Subcutaneous abdominal adipose tissue (tissue), 5 donors: Measurements from ENCODE around the gene RASSF3.
"Not testable (repeated sequence)": the region's sequence is repeated elsewhere in the genome, so short reads cannot be mapped to it uniquely, and the experiment has no call there.

Experiments used
- H3K27ac ChIP-seq: one replicate; pipeline ENCODE4 v1.7.0; 2013; ENCODE audit warnings: low read depth, mild to moderate bottlenecking, inconsistent platforms, low read length, moderate library complexity
- H3K27me3 ChIP-seq, 5 donors: one replicate each; pipeline ENCODE4 v1.7.0; 2013; ENCODE audit warnings: low read length in 5 of 5, inconsistent platforms in 1 of 5; ENCODE audit not compliant: control insufficient read depth in 5 of 5, insufficient read depth in 4 of 5
- H3K36me3 ChIP-seq, 5 donors: one replicate each; pipeline ENCODE4 v1.7.0; 2013; ENCODE audit warnings: low read length in 5 of 5; ENCODE audit not compliant: control insufficient read depth in 5 of 5, insufficient read depth in 5 of 5
- H3K4me1 ChIP-seq, 5 donors: one replicate each; pipeline ENCODE4 v1.7.0; 2013; ENCODE audit warnings: low read length in 5 of 5, mild to moderate bottlenecking in 3 of 5, moderate library complexity in 1 of 5; ENCODE audit not compliant: control insufficient read depth in 5 of 5, insufficient read depth in 5 of 5
- H3K4me3 ChIP-seq, 5 donors: one replicate each; pipeline ENCODE4 v1.7.0; 2013; ENCODE audit warnings: low read length in 5 of 5, low read depth in 1 of 5
- H3K9ac ChIP-seq, 5 donors: one replicate each; pipeline ENCODE4 v1.7.0; 2013; ENCODE audit warnings: low read length in 5 of 5, mild to moderate bottlenecking in 4 of 5, moderate library complexity in 3 of 5
- H3K9me3 ChIP-seq, 5 donors: one replicate each; pipeline ENCODE4 v1.7.0; 2013; ENCODE audit warnings: low read length in 5 of 5; ENCODE audit not compliant: control insufficient read depth in 5 of 5
- donor health status: healthy.
- donor health status: healthy.
- donor health status: healthy.
- donor health status: healthy.
- donor health status: healthy.

Gene RASSF3

DNA sequence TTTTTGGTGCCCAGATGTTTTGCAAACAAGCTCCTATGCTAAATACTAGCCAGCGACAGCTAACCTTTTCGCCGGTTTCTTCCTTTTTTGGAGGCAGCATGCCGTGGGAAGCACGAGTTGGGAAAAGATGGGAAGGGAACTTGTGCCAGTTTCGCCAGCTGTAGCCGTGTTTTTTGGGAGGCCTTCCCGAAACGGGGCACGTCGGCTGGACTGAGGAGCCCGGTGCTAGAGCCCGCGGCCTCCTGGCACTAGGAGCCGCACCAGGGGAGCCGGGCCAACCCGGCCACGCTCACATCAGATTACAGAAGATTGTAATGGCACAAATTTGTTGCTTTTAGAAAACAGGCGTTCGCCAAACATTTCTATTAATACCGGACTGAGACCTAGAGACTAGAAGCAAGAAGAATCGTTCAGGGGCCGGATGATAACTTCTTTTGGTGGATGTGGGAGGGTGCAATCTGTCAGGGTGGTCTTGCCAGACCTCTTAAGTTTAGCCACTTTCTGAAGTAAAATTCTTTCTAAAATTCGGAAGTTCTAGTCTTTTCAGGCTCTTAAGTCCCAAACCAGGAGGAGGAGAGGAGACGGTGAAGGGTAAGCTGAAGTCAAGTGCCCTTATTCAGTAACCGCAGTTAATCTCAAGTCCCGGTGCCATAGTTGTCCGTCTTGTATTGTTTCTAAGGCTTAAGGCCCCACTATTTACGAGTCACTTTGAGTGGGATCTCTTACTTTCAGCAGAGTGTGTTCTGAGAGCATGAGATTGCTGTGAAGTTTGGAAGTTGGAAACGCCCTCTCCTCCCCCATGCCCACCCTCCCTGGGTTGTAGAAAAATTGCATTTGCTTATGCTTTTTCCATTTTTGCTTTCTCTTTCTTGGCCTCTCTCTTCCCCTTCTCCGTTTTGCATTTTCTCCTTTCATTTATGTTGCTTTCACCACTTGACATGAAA lies 1.3 kb downstream of the RASSF3 start:
- H3K4me3 ChIP-seq = peak overlapping the region; percentile 81 to 87 (median 85)
- H3K36me3 ChIP-seq = no peaks in the 10 kb centered on the region
- H3K27ac ChIP-seq = peak overlapping the region; percentile 94
- H3K4me1 ChIP-seq = peaks cover 6 to 51% (median 47%) of the 10 kb centered on the region in 5 donors
- peak overlapping the region; percentile 83 to 95 (median 84) for H3K9ac ChIP-seq
- H3K9me3 ChIP-seq = no peaks in the 10 kb centered on the region
- no peaks in the 10 kb centered on the region for H3K27me3 ChIP-seq

DNA sequence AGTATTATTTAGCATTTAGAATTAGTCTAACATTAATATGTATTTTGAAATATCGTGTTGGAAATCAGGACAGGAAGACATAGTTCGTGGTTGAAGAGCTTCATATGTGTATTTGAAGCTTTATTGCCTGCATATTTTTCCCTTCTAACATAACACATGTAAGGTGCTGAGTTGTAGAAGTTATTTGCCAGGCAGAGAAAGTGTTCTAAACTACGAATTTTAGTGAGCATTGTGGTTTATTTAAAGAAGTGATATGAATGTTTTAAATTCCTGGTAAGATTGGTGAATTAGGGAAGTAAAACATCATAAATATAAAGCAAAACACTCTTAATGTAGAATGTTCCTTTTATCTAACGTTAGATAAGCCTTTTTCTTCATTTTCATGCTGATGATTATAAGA lies 2.5 kb downstream of the RASSF3 start:
- no peaks in the 10 kb centered on the region for H3K9me3 ChIP-seq
- peak overlapping the region in 1 of 5 donors; percentile 53 for H3K9ac ChIP-seq
- H3K36me3 ChIP-seq = no peaks in the 10 kb centered on the region
- H3K4me1 ChIP-seq = peaks cover 6 to 62% (median 58%) of the 10 kb centered on the region in 5 donors
- H3K27me3 ChIP-seq = no peaks in the 10 kb centered on the region
- no peak overlapping the region for H3K27ac ChIP-seq
- peak overlapping the region in 1 of 5 donors; percentile 81 for H3K4me3 ChIP-seq

DNA sequence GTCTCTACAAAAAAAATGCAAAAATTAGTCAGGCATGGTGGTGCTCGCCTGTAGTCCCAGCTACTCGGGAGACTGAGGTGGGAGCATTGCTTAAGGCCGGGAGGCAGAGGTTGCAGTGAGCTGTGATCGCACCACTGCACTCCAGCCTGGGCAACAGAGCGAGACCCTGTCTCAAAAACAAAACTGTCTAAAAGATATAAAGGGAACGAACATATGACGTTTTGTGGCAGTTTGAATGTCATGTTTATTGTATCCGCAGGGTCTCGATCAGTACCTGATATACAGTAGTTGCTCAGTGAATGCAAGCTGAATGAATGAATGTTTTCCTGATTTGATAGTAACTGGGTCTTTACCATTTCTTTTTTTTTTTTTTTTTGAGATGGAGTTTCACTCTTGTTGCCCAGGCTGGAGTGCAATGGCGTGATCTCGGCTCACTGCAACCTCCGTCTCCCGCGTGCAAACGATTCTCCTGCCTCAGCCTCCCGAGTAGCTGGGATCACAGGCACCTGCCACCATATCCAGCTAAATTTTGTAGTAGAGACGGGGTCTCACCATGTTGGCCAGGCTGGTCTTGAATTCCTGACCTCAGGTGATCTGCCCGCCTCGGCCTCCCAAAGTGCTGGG lies 3.6 kb downstream of the RASSF3 start:
- not testable (repeated sequence) for H3K36me3 ChIP-seq, H3K9me3 ChIP-seq, H3K9ac ChIP-seq, H3K27me3 ChIP-seq, H3K27ac ChIP-seq, H3K4me3 ChIP-seq
- peaks cover 6 to 66% (median 57%) of the 10 kb centered on the region in 5 donors for H3K4me1 ChIP-seq

DNA sequence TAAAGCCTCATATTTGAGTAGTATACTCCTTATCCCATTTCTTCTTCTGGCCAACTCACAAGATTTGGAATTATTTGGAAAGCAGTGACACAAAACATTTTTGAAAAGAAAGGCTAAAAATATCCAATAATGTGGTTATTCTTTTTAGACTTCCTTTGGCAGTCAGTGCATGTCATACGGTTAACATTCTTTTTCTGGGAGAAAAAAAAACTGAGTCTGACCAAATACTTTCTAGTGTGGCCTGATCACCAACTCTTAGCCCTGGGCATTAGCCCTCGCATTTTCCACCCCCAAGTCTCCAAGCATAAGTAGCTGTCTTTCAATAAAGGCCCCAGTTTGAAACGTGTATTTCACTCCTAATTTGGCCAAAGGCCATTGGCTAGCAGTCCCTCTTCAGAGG lies 5.9 kb downstream of the RASSF3 start:
- Histone ChIP-seq H3K9ac (peak overlapping the region in 2 of 5 donors; percentile 27 to 42), H3K27me3 (no peaks in the 10 kb centered on the region), H3K4me3 (peak overlapping the region in 1 of 5 donors; percentile 29), H3K36me3 (no peaks in the 10 kb centered on the region), H3K4me1 (peaks cover 7 to 66% (median 52%) of the 10 kb centered on the region in 5 donors), H3K9me3 (no peaks in the 10 kb centered on the region), H3K27ac (peak overlapping the region; percentile 81)

DNA sequence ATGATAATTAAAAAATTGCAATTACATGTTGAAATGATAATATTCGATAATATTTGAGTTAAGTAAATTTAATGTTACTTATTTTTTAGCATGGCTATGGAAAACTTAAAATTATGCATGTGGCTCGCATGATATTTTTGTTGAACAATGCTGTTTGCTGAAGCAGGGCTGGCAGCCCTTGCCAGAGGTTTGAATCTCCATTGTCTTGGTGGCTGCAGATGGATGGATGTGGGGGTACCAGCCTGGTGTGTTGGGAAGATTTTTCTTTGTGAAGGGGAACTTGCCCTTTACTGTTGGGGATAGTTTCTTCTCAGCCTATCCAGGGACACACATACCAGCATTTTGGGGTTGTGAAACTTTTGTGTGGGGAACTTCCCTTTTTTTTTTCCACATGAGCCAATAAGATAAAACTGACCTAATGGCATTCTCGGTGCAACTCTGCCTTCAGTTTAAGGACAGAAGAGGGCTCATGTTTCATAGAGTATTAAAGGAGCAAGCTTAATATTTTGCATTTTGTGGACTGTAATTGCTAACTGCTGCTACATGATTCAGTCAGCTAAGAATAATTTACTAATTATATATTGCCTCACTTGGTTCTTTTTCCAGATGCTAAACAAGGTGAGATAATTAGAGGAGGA lies 8.8 kb downstream of the RASSF3 start:
- no peaks in the 10 kb centered on the region for H3K36me3 ChIP-seq
- H3K4me1 ChIP-seq = peaks cover 7 to 53% (median 34%) of the 10 kb centered on the region in 5 donors
- H3K9ac ChIP-seq = peak overlapping the region in 1 of 5 donors; percentile 11
- no peaks in the 10 kb centered on the region for H3K9me3 ChIP-seq
- H3K27ac ChIP-seq = peak overlapping the region; percentile 40
- no peak overlapping the region for H3K4me3 ChIP-seq
- no peaks in the 10 kb centered on the region for H3K27me3 ChIP-seq

DNA sequence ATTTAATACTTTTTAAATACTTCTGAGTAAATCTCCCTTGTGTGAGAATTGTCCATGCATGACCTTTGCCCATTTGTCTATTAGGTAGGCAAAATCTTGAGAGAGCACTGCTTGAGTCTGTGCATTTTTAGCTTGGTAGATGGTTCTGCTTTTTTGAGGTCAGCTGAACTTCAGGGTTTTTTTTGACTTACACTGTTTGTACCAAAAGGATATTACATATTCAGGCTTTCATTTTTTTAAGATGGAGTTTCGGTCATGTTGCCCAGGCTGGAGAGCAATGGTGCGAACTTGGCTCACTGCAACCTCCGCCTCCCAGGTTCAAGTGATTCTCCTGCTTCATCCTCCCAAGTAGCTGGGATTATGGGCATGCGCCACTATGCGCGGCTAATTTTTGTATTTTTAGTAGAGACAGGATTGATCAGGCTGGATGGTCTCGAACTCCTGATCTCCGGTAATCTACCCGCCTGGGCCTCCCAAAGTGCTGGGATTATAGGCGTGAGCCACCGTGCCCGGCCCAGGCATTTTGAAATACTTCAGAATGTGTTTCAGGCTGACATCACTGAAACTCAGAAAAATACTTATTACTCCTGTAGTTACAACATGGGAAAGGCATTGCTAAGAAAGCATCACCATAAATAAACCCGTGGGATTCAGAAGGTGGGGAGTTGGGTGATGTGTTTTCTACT lies 11.1 kb downstream of the RASSF3 start:
- Histone ChIP-seq H3K9me3 (no peaks in the 10 kb centered on the region), H3K4me1 (peaks cover 7 to 50% (median 43%) of the 10 kb centered on the region in 5 donors), H3K27ac (peak overlapping the region; percentile 16), H3K27me3 (no peaks in the 10 kb centered on the region), H3K4me3 (no peak overlapping the region), H3K36me3 (no peaks in the 10 kb centered on the region), H3K9ac (no peak overlapping the region)

DNA sequence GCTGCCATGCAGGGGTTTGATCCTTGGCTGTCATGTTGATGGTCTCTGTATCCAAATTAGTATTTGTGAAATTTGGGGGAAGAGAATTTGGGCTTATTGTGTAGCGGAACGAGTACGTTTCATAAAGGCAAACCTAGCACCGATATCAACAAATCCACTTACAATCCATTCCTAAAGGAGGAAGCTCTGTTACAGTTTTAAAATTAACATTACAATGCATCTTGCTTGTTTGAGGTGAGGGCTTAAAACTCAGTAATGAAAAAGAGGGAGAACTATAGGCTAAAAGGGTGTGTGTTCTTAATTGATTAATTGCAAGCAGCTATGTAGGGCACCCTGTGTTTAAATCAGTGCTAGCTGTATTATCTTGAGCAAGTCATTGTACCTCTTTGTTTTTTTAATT lies 13.7 kb downstream of the RASSF3 start:
- Histone ChIP-seq H3K9me3 (no peaks in the 10 kb centered on the region), H3K9ac (no peak overlapping the region), H3K27ac (no peak overlapping the region), H3K36me3 (no peaks in the 10 kb centered on the region), H3K27me3 (no peaks in the 10 kb centered on the region), H3K4me3 (no peak overlapping the region), H3K4me1 (peaks cover 6 to 50% (median 40%) of the 10 kb centered on the region in 5 donors)

DNA sequence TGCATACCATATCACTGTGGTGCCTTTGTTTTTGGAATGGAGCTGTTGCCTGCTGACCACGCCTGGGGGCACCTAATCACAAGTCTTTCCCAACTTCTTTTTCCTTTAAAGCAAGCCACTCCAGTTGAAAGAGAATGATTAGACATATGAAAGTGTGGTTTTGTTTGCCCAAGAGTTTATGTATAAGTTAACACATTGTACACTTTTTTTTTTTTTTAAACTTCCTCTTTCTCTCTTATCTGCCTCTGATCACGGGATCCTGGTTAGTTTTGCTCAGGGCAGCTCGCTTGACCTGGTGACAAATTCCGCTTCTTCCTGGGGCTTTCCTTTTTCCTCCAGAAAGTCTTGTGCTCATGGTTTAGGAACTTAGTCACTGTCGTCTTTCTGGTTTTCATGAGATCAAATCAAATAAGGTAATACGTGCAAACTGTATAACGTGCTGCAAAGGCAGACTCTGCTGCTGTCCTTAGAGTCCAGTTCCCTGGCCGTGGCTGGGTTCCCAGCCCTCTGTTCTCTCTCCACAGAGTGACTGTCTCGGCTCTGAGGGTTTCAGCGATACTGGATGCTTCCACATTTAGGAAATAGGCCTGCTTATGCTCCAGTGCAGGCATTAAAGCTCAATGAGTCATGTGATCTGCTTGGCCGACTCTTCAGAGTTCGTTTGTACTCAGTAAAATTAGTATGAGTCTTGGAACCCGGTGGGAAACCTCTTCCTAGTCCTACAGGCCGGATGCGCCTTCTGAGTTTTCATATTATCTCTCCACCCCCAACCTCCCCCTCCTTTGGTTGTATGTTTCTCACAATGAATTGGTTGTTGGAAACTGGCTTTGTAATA lies 15.2 kb downstream of the RASSF3 start:
- Histone ChIP-seq H3K9ac (peak overlapping the region; percentile 42 to 77 (median 56)), H3K9me3 (no peaks in the 10 kb centered on the region), H3K27me3 (no peaks in the 10 kb centered on the region), H3K4me1 (peaks cover 4 to 42% (median 29%) of the 10 kb centered on the region in 5 donors), H3K4me3 (peak overlapping the region; percentile 21 to 69 (median 47)), H3K27ac (peak overlapping the region; percentile 92), H3K36me3 (no peaks in the 10 kb centered on the region)

DNA sequence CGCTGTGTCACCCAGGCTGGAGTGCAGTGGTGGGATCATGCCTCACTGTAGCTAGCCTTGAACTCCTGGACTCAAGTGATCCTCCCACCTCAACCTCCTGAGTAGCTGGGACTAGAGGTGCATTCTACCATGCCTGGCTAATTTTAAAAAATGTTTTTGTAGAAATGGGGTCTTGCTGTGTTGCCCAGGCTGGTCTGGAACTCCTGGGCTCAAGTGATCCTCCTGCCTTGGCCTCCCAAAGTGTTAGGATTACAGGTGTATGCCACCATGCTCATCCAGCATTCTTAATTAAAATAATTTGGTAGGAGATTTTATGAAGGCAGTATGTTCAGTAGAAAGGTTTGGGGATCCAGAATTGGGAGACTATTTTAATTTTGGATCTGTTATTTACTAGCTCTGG lies 16.3 kb downstream of the RASSF3 start:
- H3K9ac ChIP-seq, H3K4me3 ChIP-seq, H3K36me3 ChIP-seq, H3K27me3 ChIP-seq, H3K9me3 ChIP-seq: not testable (repeated sequence)
- H3K4me1 ChIP-seq = peaks cover 4 to 38% (median 32%) of the 10 kb centered on the region in 5 donors
- H3K27ac ChIP-seq = peak overlapping the region; percentile 92
